Measurements from ENCODE around the gene AOAH. TPM values are rescaled to one million over a fixed set of nuclear protein-coding genes. Genes with fewer than 3 reads are reported as not detected.
"Not testable (repeated sequence)": the region's sequence is repeated elsewhere in the genome, so short reads cannot be mapped to it uniquely, and the experiment has no call there.

Gene AOAH
- total RNA-seq, 1 donor from 2014 or later, result 5.5 TPM

DNA sequence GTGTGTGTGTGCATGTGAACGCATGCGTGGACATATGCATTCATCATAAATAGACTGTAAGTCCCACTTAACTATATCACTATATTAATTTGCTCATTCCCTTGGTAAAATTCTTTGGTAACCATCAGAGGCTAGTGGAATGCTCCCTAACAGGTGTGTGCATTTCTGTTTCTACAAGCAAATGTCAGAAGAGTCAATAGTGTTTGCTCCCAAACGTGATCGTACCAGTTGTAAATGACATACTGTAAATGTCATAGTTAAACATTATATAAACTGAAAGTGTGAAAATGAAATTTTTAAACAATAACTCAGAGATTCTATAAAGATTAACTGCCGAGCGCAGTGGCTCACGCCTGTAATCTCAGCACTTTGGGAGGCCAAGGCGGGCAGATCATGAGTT is 240.0 kb downstream of the AOAH start:
- Histone ChIP-seq H3K4me2 (no peak overlapping the region), H3K79me2 (ENCODE audit: low read depth) (no peaks in the 10 kb centered on the region), H3K4me3 (no peak overlapping the region), H3K27me3 (no peaks in the 10 kb centered on the region), H2AFZ (replicated peaks) (no peak overlapping the region), H3K9ac (no peak overlapping the region), H3K27ac (no peak overlapping the region), H3K4me1 (no peaks in the 10 kb centered on the region), H3F3A (ENCODE audit: low read depth) (no peaks in the 10 kb centered on the region), H3K9me3 (ENCODE audit: low read depth) (no peaks in the 10 kb centered on the region), H3K36me3 (no peaks in the 10 kb centered on the region), H4K20me1 (ENCODE audit: low read depth) (no peaks in the 10 kb centered on the region)
- Mint-ChIP-seq H3K36me3 (no peaks in the 10 kb centered on the region), H3K27me3 (ENCODE audit: insufficient read depth, low read depth) (no peaks in the 10 kb centered on the region), H3K9me3 (peaks cover 18% of the 10 kb centered on the region), H3K4me3 (no peak overlapping the region), H3K27ac (no peak overlapping the region), H3K4me1 (no peaks in the 10 kb centered on the region)
- TF ChIP-seq, protein P1, sequence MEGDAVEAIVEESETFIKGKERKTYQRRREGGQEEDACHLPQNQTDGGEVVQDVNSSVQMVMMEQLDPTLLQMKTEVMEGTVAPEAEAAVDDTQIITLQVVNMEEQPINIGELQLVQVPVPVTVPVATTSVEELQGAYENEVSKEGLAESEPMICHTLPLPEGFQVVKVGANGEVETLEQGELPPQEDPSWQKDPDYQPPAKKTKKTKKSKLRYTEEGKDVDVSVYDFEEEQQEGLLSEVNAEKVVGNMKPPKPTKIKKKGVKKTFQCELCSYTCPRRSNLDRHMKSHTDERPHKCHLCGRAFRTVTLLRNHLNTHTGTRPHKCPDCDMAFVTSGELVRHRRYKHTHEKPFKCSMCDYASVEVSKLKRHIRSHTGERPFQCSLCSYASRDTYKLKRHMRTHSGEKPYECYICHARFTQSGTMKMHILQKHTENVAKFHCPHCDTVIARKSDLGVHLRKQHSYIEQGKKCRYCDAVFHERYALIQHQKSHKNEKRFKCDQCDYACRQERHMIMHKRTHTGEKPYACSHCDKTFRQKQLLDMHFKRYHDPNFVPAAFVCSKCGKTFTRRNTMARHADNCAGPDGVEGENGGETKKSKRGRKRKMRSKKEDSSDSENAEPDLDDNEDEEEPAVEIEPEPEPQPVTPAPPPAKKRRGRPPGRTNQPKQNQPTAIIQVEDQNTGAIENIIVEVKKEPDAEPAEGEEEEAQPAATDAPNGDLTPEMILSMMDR (IDR thresholded peaks at IDR 0.05), result no peak
- no peak for TF ChIP-seq EZH2phosphoT487 (IDR thresholded peaks at IDR 0.05)
- no peak for TF ChIP-seq EZH2 (IDR thresholded peaks at IDR 0.05)
- no peak for DNase-seq (ENCODE audit: low spot score)

DNA sequence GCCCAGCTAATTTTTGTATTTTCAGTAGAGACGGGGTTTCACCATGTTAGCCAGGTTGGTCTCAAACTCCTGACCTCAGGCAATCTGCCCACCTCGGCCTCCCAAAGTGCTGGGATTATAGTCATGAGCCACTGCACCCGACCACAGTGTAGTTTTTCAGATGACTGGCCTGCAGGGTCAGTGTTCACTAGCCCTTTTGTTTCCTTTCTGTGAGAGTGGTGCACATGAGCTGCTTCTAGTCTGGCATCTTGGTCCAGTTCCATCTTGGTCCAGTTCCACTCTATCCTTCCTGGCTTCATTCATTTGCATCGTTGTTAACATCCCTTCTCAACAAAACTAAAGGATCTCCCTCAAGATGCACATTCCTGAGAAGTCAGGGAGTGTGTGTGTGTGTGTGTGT is 240.4 kb downstream of the AOAH start:
- H4K20me1 ChIP-seq (ENCODE audit: low read depth); H3K27ac ChIP-seq; H3K4me1 ChIP-seq; DNase-seq (ENCODE audit: low spot score); H3K36me3 Mint-ChIP-seq; H3K27me3 ChIP-seq; H3F3A ChIP-seq (ENCODE audit: low read depth); H3K4me3 ChIP-seq; H3K27ac Mint-ChIP-seq; H3K4me1 Mint-ChIP-seq; H3K4me3 Mint-ChIP-seq; H3K4me2 ChIP-seq; H3K9me3 ChIP-seq (ENCODE audit: low read depth); H2AFZ ChIP-seq (replicated peaks); H3K36me3 ChIP-seq; H3K9ac ChIP-seq; H3K79me2 ChIP-seq (ENCODE audit: low read depth); H3K27me3 Mint-ChIP-seq (ENCODE audit: insufficient read depth, low read depth): not testable (repeated sequence)
- H3K9me3 Mint-ChIP-seq, result peaks cover 18% of the 10 kb centered on the region

DNA sequence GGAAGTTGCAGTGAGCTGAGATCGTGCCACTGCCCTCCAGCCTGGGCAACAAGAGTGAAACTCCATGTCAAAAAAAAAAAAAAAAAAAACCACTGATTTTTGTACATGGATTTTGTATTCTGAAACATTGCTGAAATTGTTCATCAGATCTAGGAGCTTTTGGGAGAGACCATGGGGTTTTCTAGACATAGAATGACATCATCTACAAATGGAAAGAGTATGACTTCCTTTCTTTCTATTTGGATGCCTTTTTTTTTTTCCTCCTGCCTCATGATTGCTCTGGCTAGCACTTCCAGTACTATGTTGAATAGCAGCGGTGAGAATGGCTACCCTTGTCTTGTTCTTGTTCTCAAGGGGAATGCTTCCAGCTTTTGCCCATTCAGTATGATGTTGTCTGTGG is 245.5 kb downstream of the AOAH start:
- Histone ChIP-seq H2AFZ (replicated peaks) (no peak overlapping the region), H3K4me3 (no peak overlapping the region), H3K9me3 (ENCODE audit: low read depth) (no peaks in the 10 kb centered on the region), H3K79me2 (ENCODE audit: low read depth) (no peaks in the 10 kb centered on the region), H3K4me1 (no peaks in the 10 kb centered on the region), H3K9ac (no peak overlapping the region), H4K20me1 (ENCODE audit: low read depth) (no peaks in the 10 kb centered on the region), H3K27ac (no peak overlapping the region), H3K4me2 (no peak overlapping the region), H3K27me3 (no peaks in the 10 kb centered on the region), H3F3A (ENCODE audit: low read depth) (no peaks in the 10 kb centered on the region), H3K36me3 (no peaks in the 10 kb centered on the region)
- no peak for TF ChIP-seq EZH2phosphoT487 (IDR thresholded peaks at IDR 0.05)
- TF ChIP-seq, protein P1 (IDR thresholded peaks at IDR 0.05), result no peak
- TF ChIP-seq EZH2 (IDR thresholded peaks at IDR 0.05), result no peak
- DNase-seq (ENCODE audit: low spot score), result no peak
- no peaks in the 10 kb centered on the region for H3K36me3 Mint-ChIP-seq
- no peaks in the 10 kb centered on the region for H3K4me1 Mint-ChIP-seq
- H3K9me3 Mint-ChIP-seq, result peaks cover 17% of the 10 kb centered on the region
- H3K4me3 Mint-ChIP-seq, result no peak overlapping the region
- H3K27me3 Mint-ChIP-seq (ENCODE audit: insufficient read depth, low read depth), result no peaks in the 10 kb centered on the region
- H3K27ac Mint-ChIP-seq, result no peak overlapping the region

- H3K36me3 Mint-ChIP-seq, result no peaks in the 10 kb centered on the region
- H3K36me3 ChIP-seq, result no peaks in the 10 kb centered on the region
- no peak overlapping the region for H3K27ac Mint-ChIP-seq
- H3K4me1 ChIP-seq, result no peaks in the 10 kb centered on the region
- H3K4me3 Mint-ChIP-seq, result no peak overlapping the region
- no peaks in the 10 kb centered on the region for H3K27me3 ChIP-seq
- H3K9ac ChIP-seq, result no peak overlapping the region
- H3K4me2 ChIP-seq, result no peak overlapping the region
- DNase-seq (ENCODE audit: low spot score), result no peak
- H3K4me3 ChIP-seq, result no peak overlapping the region
- peaks cover 6% of the 10 kb centered on the region for H3K9me3 Mint-ChIP-seq
- no peaks in the 10 kb centered on the region for H3K79me2 ChIP-seq (ENCODE audit: low read depth)
- H2AFZ ChIP-seq (replicated peaks), result no peak overlapping the region
- TF ChIP-seq, protein P1 (IDR thresholded peaks at IDR 0.05), result no peak
- no peak for TF ChIP-seq EZH2 (IDR thresholded peaks at IDR 0.05)
- no peak for TF ChIP-seq EZH2phosphoT487 (IDR thresholded peaks at IDR 0.05)
- no peaks in the 10 kb centered on the region for H3F3A ChIP-seq (ENCODE audit: low read depth)
- peaks cover 4% of the 10 kb centered on the region for H3K27me3 Mint-ChIP-seq (ENCODE audit: insufficient read depth, low read depth)
- H3K27ac ChIP-seq, result no peak overlapping the region
- no peaks in the 10 kb centered on the region for H3K4me1 Mint-ChIP-seq
- no peaks in the 10 kb centered on the region for H4K20me1 ChIP-seq (ENCODE audit: low read depth)
- H3K9me3 ChIP-seq (ENCODE audit: low read depth), result no peaks in the 10 kb centered on the region
Observed at GRCh38 chr7:36475381-36475780, 248.9 kb downstream of the AOAH start.

Measured in neural progenitor cell (in vitro differentiated cells).